Measurements from ENCODE around the gene KIAA0513. TPM values are rescaled to one million over a fixed set of nuclear protein-coding genes. Genes with fewer than 3 reads are reported as not detected.

The KIAA0513 gene
- polyA plus RNA-seq, 5 donors = 4.6 to 9.3 (median 5.6) TPM

- no peak for DNase-seq
Observed at GRCh38 chr16:85132456-85133289, 105.1 kb downstream of the KIAA0513 start.

- no peak for DNase-seq
Observed at GRCh38 chr16:85133290-85133599, 105.7 kb downstream of the KIAA0513 start.

- DNase-seq = no peak
Observed at GRCh38 chr16:85134076-85134788, 106.6 kb downstream of the KIAA0513 start.

- DNase-seq = no peak
Observed at GRCh38 chr16:85134789-85135142, 107.2 kb downstream of the KIAA0513 start.

GRCh38 chr16:85136213-85136701 lies 108.7 kb downstream of the KIAA0513 start:
- DNase-seq = no peak

- no peak for DNase-seq
Observed at GRCh38 chr16:85136702-85137322, 109.2 kb downstream of the KIAA0513 start.

GRCh38 chr16:85137323-85138072 lies 109.9 kb downstream of the KIAA0513 start:
- DNase-seq = peak; percentile 94 to 95

- no peak for DNase-seq
Observed at GRCh38 chr16:85138073-85138824, 110.7 kb downstream of the KIAA0513 start.

GRCh38 chr16:85138825-85139627 lies 111.4 kb downstream of the KIAA0513 start:
- DNase-seq = no peak

GRCh38 chr16:85139881-85140339 lies 112.3 kb downstream of the KIAA0513 start:
- no peak for DNase-seq

GRCh38 chr16:85140455-85141012 lies 112.9 kb downstream of the KIAA0513 start:
- no peak for DNase-seq

GRCh38 chr16:85141491-85142128 lies 114.0 kb downstream of the KIAA0513 start:
- no peak for DNase-seq

- no peak for DNase-seq
Observed at GRCh38 chr16:85142129-85142513, 114.5 kb downstream of the KIAA0513 start.

- DNase-seq = no peak
Observed at GRCh38 chr16:85142771-85143211, 115.2 kb downstream of the KIAA0513 start.

Other genes with a start within 250 kb of the KIAA0513 start
- gene CRISPLD2, start 207.8 kb upstream of the KIAA0513 start, polyA plus RNA-seq (ENCODE audit: insufficient read depth in 1 of 5, insufficient read length in 5 of 5, low replicate concordance in 1 of 5) = 10 to 100 TPM; 12.0 to 33.8 (median 20.6) TPM
- gene ZDHHC7, start 16.3 kb upstream of the KIAA0513 start, polyA plus RNA-seq (ENCODE audit: insufficient read depth in 1 of 5, insufficient read length in 5 of 5, low replicate concordance in 1 of 5) = 10 to 100 TPM; 52.9 to 68.4 (median 59.7) TPM
- 10 to 100 TPM in 1 of 5 donors, 1 to 10 TPM in 4; 1.3 to 11.8 (median 6.9) TPM for gene CIBAR2, start 84.7 kb downstream of the KIAA0513 start, polyA plus RNA-seq (ENCODE audit: insufficient read depth in 1 of 5, insufficient read length in 5 of 5, low replicate concordance in 1 of 5)